ENCODE data around the gene NTN5. TPM values are rescaled to one million over a fixed set of nuclear protein-coding genes. Genes with fewer than 3 reads are reported as not detected.

The NTN5 gene
- total RNA-seq, 1 donor from 2014 or later, result not detected

DNA sequence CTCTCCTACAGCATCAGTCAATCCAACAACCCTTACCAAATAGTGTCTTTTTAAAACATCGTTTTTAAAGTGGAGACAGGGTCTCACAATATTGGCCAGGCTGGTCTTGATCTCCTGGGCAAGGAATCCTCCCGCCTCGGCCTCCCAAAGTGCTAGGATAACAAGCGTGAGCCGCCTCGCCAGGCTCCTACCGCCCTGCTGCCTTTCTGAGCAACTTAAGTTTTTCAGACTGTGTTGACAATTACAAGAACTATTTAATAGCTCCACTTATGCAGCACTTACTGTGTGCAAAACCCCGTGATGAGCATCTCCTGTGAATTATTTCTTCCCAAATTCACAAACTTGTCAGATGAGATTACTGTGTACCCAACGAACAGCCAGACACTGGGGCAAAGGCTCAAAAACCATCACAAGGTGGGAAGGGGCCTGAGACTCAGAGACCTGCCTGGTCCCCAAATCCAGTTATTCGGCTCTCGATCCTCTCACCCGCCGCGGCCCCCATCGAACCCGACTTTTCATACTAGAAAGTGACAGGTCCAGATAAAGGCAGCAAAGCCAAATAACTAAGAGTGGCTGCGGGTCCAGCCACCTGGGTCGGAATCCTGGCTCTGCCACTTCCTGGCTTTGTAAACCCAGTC lies 54.4 kb downstream of the NTN5 start:
- DNase-seq (ENCODE audit: low spot score in 2 of 2) (no peak), FAIRE-seq (no peak)

DNA sequence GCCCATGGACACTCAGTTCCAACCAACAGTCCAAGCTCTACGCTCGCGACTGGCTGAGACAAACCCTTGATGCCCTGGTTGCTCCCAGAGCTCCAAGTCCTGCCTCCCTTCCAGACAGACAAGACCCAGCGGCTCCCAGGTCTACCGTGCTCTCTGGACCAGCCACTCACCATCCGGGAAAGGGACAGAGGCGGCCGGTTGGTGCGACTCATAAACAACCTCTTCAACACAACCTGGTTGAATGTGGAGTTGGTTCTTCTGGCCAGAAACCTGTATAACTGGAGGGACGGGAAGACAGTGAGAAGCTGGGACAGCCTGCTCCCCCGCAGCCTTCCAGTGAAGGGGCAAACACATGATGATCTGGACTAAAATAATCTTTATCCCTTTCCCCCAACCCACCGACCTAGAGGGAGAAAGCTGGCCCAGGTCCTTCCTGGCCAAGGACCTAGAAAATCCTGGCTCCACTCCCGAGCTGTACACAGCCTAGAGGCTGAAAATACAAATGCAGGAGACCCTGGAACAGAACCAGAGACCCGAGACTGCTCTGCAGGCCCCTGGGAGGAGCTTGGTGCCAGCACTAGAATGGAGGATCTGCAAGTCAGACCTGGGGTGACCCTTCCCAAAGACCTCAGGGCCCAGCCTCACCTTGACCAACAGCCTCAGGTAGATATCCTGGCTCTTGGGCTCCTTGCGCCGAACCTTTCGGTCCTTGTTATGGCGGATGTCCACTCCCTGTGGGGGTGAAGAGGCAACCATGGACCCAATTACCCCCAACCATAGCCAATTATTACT lies 55.5 kb downstream of the NTN5 start:
- DNase-seq (ENCODE audit: low spot score in 2 of 2), result no peak
- no peak for FAIRE-seq

DNA sequence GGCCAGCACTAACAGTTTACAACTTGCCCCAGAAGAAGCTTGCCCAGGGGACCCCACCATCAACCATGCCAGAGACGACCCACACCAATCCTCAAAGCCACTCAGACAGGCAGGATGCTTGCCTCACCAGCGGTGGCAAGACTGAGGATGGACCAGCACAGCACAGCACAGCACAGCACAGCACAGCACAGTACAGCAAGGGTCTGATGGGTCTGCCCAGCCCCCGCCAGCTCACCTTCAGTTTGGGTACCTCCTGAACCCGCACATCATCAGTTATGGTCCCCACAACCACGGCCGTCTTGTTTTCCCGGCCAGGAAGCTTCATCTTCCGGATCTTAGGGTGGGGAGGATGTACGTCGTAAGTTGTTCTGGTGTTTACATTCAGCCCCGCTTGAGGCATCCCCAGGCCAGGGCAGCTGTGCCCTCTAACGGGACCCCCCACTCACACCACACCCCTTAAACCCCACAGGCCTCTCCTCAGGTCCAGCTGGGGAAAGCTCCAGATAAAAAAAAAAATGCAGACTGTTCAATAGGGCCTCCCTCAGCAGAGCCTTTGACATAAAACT lies 56.2 kb downstream of the NTN5 start:
- no peak for FAIRE-seq
- DNase-seq (ENCODE audit: low spot score in 2 of 2), result no peak

DNA sequence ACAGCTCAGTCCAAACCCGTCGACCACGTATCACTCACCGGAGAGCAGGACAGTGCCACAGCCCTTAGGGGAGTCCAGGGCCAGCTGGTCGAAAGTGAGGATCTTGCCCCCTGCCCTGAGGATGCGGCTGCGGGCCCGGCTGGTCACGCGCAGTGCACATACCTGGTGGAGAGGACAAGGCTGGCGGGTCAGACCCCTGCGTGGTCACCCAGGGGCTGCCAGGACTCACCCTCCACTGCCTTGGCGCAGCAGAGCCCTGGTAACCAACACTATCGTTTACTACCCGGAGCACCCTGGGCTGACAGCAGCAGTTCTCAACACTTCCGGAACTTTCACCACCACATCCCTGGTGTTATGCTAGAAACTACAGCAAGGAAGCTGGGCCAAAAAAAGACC lies 56.8 kb downstream of the NTN5 start:
- FAIRE-seq (no peak), DNase-seq (ENCODE audit: low spot score in 2 of 2) (no peak)

DNA sequence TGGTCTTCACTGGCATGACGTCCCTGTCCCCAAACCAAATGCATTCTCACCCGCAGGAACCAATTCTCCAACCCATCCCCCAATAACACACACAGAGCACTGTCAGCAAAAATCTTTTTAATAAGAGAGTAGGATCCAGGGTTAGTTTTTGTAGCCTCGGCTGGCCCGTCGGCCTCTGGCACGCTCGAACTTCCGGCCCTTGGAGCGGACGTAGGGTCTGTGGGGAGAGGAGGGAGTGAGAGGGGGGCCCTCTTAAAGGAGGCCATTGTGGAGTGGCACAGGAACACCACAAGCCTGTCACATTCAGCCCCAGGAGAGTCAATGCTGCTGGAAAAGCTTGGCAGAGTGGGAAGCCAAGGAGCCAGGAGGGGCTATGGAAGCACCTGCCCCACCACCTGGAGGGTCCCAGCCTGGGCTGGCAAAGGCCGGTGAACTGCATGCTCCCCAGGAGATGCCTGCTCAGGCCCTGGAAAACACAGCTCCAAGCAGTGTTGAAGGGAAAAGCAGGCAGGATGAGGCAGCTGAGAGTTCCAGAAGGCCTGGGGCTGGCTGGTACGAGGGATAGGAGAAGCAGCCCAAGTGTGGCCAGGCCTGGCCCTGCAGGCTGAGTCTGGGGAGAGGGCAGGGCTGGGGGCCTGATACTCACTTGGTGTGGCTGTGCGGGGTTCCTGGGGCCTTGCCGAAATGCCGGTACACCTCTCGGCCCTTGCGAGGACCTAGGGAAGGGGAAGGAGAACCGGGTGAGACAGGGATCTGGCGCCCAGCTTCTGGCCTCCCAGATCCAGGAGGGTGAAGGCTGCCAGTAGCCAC lies 57.4 kb downstream of the NTN5 start:
- no peak for DNase-seq (ENCODE audit: low spot score in 2 of 2)
- FAIRE-seq, result no peak

DNA sequence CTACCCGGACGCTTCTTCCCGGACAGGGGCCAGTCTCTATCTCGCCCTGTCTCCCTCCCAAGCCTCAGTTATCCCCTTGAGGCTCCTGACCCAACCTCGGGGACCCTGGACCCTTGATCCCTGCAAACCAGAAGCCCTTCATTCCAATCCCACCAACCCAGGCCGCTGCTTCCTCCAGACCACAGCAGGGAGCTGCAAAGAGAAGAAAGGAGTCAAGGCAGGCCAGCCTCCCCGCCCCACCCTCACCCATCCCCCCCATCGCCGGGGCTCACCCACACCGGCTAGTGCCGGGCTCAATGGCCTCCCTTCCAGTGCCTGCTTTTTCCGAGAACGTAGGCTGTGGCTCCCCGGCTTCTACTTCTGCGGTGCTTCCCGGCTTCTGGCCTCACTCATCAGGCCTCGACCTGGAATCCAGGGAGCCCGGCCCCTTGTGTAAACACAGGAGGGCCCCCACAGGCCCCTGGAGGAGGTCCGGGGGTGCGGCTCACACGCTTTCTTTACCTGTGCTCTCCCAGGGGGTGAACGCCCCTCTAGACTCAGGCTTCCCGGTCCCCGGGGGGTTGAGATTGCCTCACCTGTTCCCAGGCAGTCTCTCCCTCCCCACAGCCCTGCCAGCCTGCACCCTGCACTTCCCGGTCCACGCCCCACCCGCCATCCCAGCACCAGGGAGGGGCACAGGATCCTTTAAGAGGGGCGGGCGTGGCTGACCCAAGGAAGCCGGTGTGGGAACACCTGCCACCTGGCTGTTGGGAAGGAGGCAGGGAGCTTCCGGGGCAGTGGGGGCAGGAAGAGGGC lies 58.2 kb downstream of the NTN5 start, which contains the start of gene FAM83E:
TSS of gene FAM83E (minus strand) at position 641 of the 795 bp plus-strand sequence. CDS start 1,704 bp downstream, outside the sequence.
- DNase-seq (ENCODE audit: low spot score in 2 of 2), result no peak
- FAIRE-seq, result no peak

DNA sequence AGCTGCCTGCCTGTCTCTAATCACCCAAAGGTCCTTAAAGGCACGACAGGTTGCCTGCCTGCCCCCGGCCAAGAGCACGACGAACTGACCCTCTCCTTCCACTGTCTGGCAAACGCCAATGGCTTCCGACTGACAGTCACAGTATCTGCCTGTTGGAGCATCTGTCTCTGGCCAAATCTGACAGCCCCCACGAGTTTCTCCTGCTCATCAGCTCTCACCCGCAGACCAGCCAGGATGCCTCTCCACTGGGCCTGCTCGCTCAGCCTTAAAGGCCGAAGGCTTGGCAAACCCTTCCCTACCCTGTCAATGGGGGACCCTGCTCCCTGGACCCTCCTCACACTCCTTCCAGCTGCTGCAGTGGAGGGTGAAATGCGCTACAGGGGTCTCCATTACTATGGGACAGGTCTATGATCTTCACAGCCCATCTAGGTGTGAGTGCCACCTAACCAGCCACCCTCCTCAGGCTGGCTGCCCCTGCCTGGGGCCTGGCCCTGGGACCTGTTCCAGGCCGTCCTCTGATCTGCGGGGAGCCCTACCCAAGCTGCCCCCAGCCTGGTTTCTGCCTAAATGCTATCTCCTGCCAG lies 58.9 kb downstream of the NTN5 start:
- DNase-seq (ENCODE audit: low spot score in 2 of 2) (no peak), FAIRE-seq (no peak)

DNA sequence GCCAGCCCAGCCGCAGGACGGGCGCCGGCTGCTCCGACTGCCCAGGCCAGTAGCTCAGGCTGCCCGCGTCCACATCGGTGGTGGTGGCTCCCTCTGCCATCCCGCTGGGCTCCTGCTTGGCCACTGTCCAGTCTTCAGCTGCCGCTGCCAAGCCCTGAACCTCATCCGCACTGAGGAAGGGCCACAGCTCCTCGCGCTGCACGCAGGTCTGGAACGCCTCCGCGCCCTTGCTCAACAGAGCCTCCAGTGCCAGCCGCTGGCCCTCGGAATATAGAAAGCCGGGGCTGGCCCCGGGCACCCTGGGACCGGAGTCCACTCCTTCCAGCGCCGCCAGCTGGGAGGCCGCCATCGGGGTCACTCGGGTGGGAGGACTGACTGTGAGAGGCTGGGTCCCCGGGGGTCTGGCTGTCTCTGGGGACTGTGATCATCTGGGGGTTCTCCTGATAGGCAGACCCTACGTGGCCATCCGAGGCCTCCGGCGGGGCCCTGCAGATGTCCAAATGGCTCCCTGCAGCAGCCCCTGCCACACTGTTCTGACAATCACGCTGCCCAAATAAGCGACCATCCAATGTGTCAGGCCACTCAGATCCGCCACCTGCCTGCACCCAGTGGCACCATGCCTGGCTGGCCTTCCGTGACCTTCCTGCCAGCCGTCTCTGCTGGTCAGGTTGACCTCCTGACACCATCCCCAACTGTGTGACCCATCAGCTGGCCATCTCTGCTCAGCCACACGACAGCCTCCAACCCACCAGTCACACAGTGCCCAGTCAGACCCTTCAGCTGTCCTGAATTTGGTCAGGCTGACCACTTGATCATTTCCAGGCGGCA lies 59.6 kb downstream of the NTN5 start:
- DNase-seq (ENCODE audit: low spot score in 2 of 2), result peak in 1 of 2 donors; percentile 44
- no peak for FAIRE-seq

DNA sequence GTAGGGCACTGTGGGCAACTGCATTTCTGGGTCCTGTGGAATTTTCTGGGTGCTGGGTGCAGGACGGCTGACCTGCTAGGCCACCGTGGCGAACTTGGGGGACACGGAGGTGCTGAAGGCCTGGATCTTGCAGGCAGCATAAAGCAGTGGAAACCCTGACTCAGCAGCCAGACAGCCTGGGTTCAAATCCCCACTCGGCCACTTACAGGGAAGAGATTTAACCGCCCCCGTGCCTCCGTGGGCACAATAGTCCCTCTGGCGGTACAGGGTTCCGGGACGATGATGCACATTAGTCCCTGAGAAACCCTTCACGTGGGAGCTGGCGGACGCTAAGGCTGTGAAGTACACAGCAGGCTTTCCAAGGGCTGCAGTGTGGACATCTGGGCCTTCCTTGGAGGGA lies 60.9 kb downstream of the NTN5 start:
- no peak for FAIRE-seq

More for the DNA sequence above, 60.9 kb downstream of the NTN5 start:
- DNase-seq (ENCODE audit: low spot score in 2 of 2), result no peak

Other genes with a start within 250 kb of the NTN5 start
- gene GRWD1, start 227.0 kb downstream of the NTN5 start, total RNA-seq, result 6.9 TPM
- 0.82 TPM for gene KCNJ14, start 217.4 kb downstream of the NTN5 start, total RNA-seq
- 78.3 TPM for gene CYTH2, start 203.6 kb downstream of the NTN5 start, total RNA-seq
- 10.6 TPM for gene LMTK3, start 161.2 kb downstream of the NTN5 start, total RNA-seq
- 0.82 TPM for gene SULT2B1, start 120.8 kb downstream of the NTN5 start, total RNA-seq
- gene SPACA4, start 66.3 kb downstream of the NTN5 start, total RNA-seq, result not detected
- 0.41 TPM for gene FAM83E, start 57.9 kb downstream of the NTN5 start, total RNA-seq
- gene RPL18, start 53.8 kb downstream of the NTN5 start, total RNA-seq, result 1,742 TPM
- gene SPHK2, start 53.5 kb downstream of the NTN5 start, total RNA-seq, result 6.9 TPM
- gene DBP, start 35.6 kb downstream of the NTN5 start, total RNA-seq, result 4.9 TPM
- 12.6 TPM for gene CA11, start 26.8 kb downstream of the NTN5 start, total RNA-seq
- under 0.01 TPM for gene FUT2, start 23.0 kb upstream of the NTN5 start, total RNA-seq
- gene MAMSTR, start 46.7 kb upstream of the NTN5 start, total RNA-seq, result 0.41 TPM
- 2.9 TPM for gene RASIP1, start 67.6 kb upstream of the NTN5 start, total RNA-seq
- gene IZUMO1, start 73.9 kb upstream of the NTN5 start, total RNA-seq, result not detected
- 0.82 TPM for gene FUT1, start 79.6 kb upstream of the NTN5 start, total RNA-seq
- gene FGF21, start 82.5 kb upstream of the NTN5 start, total RNA-seq, result not detected
- gene BCAT2, start 138.0 kb upstream of the NTN5 start, total RNA-seq, result 11.4 TPM
- 1.2 TPM for gene HSD17B14, start 163.5 kb upstream of the NTN5 start, total RNA-seq
- gene PLEKHA4, start 195.6 kb upstream of the NTN5 start, total RNA-seq, result 1.6 TPM
- 23.6 TPM for gene PPP1R15A, start 199.4 kb upstream of the NTN5 start, total RNA-seq
- gene TULP2, start 225.7 kb upstream of the NTN5 start, total RNA-seq, result under 0.01 TPM
- 39.5 TPM for gene NUCB1, start 227.3 kb upstream of the NTN5 start, total RNA-seq